DND-41 (cell line): ENCODE results near the gene WASL.

Experiments
- ATAC-seq: fragments of 200-7000 bp; cut with Tn5 transposase; 3 replicates; pipeline ENCODE4 v1.9.1; 2021; ENCODE audit warnings: low read depth; ENCODE audit not compliant: insufficient read depth
- DNase-seq: peaks from one replicate; pipeline ENCODE4 v3.0.0-alpha.2; 2020
- H2AFZ ChIP-seq: 2 replicates; pipeline ENCODE4 v1.6.0; 2012; ENCODE audit warnings: low read depth, low read length
- H3K27ac ChIP-seq: 2 replicates; pipeline ENCODE4 v1.5.1; 2012; ENCODE audit warnings: low read length, inconsistent platforms
- H3K27me3 ChIP-seq: fragments of 200-600 bp; sonication (generic); 2 replicates; pipeline ENCODE4 v1.6.0; 2012; ENCODE audit warnings: low read length, mild to moderate bottlenecking, inconsistent platforms; ENCODE audit not compliant: insufficient read depth, poor library complexity
- H3K36me3 ChIP-seq: 2 replicates; pipeline ENCODE4 v1.5.1; 2012; ENCODE audit warnings: low read length, inconsistent platforms; ENCODE audit not compliant: insufficient read depth
- H3K4me1 ChIP-seq: 2 replicates; pipeline ENCODE4 v1.5.1; 2012; ENCODE audit warnings: mild to moderate bottlenecking, low read length; ENCODE audit not compliant: insufficient read depth
- H3K4me2 ChIP-seq: 2 replicates; pipeline ENCODE4 v1.6.0; 2012; ENCODE audit warnings: mild to moderate bottlenecking, moderate library complexity, low read length, inconsistent platforms; ENCODE audit not compliant: insufficient read depth
- H3K4me3 ChIP-seq, 2 experiments: fragments of 200-600 bp in 1 of 2; shearing (Covaris generic) in 1 of 2; 2 replicates each; pipeline ENCODE4 v1.5.1; 2012 to 2016; ENCODE audit warnings: inconsistent platforms in 2 of 2, low read length in 2 of 2, mild to moderate bottlenecking in 2 of 2, low read depth in 1 of 2, moderate library complexity in 1 of 2
- H3K79me2 ChIP-seq: 2 replicates; pipeline ENCODE4 v1.6.0; 2012; ENCODE audit warnings: low read length, inconsistent platforms; ENCODE audit not compliant: insufficient read depth
- H3K9ac ChIP-seq: 2 replicates; pipeline ENCODE4 v1.6.0; 2012; ENCODE audit warnings: low read depth, mild to moderate bottlenecking, inconsistent platforms, low read length, moderate library complexity
- H3K9me3 ChIP-seq: 2 replicates; pipeline ENCODE4 v1.5.1; 2012; ENCODE audit warnings: low read length, moderate library complexity, mild to moderate bottlenecking, inconsistent platforms; ENCODE audit not compliant: insufficient read depth, severe bottlenecking
- H4K20me1 ChIP-seq: 2 replicates; pipeline ENCODE4 v1.6.0; 2012; ENCODE audit warnings: low read length; ENCODE audit not compliant: insufficient read depth
- CTCF ChIP-seq: IDR thresholded peaks from 2 replicates; pipeline ENCODE4 v1.5.1; 2012; ENCODE audit warnings: borderline replicate concordance, low read length, moderate library complexity, mild to moderate bottlenecking; ENCODE audit not compliant: poor library complexity, severe bottlenecking; ENCODE audit errors: extremely low read depth
- EZH2 ChIP-seq: IDR thresholded peaks from 3 replicates; pipeline ENCODE4 v1.6.1; 2012; ENCODE audit warnings: borderline replicate concordance, low read depth, mild to moderate bottlenecking, moderate library complexity, low read length, inconsistent platforms; ENCODE audit not compliant: severe bottlenecking

WASL gene

DNA sequence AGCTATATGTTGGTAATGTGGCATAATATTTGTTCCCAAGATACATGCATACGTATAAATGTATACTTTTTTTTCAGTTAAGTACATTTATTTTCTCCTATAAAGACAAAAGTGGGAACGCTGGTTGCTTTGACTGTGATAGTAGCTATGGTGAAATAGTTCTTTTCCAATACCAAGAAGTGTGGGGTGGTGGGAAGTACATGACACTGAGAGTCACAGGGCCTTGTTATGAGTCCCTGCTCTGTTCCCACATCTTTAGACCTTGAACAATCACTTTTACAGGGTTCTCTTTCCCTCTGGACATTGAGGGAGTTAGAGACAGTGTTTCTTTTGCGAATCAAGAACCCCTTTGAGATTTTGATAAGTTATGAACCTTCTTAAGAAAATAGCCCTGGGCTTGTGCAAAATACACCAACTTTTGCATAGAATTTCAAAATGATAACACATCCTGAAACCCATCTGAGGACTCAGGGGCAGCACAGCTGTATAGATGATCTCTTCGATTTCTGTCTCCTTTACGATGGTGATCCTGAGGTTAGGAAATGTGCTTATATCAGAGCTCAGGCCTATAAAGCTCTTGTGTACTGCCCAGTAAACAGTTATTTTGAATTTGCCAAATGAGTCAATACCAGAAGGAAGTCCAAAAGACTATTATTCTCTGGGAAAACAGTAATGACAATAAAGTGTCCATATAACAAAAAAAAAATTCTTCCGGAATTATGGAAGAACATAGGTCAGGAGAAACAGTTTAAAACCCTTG lies 92.1 kb downstream of the WASL start:
- Histone ChIP-seq H3K9me3 (no peaks in the 10 kb centered on the region), H3K4me3 (no peak overlapping the region), H3K27me3 (peaks cover 3% of the 10 kb centered on the region), H4K20me1 (no peaks in the 10 kb centered on the region), H3K9ac (no peak overlapping the region), H2AFZ (no peak overlapping the region), H3K79me2 (no peaks in the 10 kb centered on the region), H3K4me1 (no peaks in the 10 kb centered on the region), H3K27ac (no peak overlapping the region), H3K36me3 (no peaks in the 10 kb centered on the region), H3K4me2 (no peak overlapping the region)
- DNase-seq: no peak
- TF ChIP-seq CTCF: no peak
- TF ChIP-seq EZH2: no peak
- ATAC-seq: no peak

- TF ChIP-seq CTCF (no peak), EZH2 (no peak)
- Histone ChIP-seq H3K9me3 (no peaks in the 10 kb centered on the region), H3K27ac (no peak within 1 kb of the TSS), H4K20me1 (no peaks in the 10 kb centered on the region), H3K79me2 (no peaks in the 10 kb centered on the region), H2AFZ (no peak within 1 kb of the TSS), H3K9ac (no peak within 1 kb of the TSS), H3K27me3 (peaks cover 3% of the 10 kb centered on the region), H3K4me3 (no peak within 1 kb of the TSS), H3K36me3 (no peaks in the 10 kb centered on the region), H3K4me2 (no peak within 1 kb of the TSS), H3K4me1 (no peaks in the 10 kb centered on the region)
- ATAC-seq (no peak), DNase-seq (no peak)
Measured at GRCh38 chr7:123655614-123656013, 93.2 kb downstream of the WASL start, which contains the start of gene LMOD2. Gene LMOD2, plus strand, starts transcription at chr7:123655866. Its CDS starts 98 bp downstream, at chr7:123655964.

- no peaks in the 10 kb centered on the region for H3K36me3 ChIP-seq
- no peaks in the 10 kb centered on the region for H4K20me1 ChIP-seq
- peaks cover 8% of the 10 kb centered on the region for H3K27me3 ChIP-seq
- no peaks in the 10 kb centered on the region for H3K4me1 ChIP-seq
- TF ChIP-seq CTCF: no peak
- TF ChIP-seq EZH2: no peak
- no peaks in the 10 kb centered on the region for H3K79me2 ChIP-seq
- no peak for DNase-seq
- H3K4me3 ChIP-seq: no peak overlapping the region
- no peak overlapping the region for H3K27ac ChIP-seq
- ATAC-seq: no peak
- H3K4me2 ChIP-seq: no peak overlapping the region
- no peaks in the 10 kb centered on the region for H3K9me3 ChIP-seq
- H2AFZ ChIP-seq: no peak overlapping the region
- H3K9ac ChIP-seq: no peak overlapping the region
Measured at GRCh38 chr7:123653162-123653561, 95.6 kb downstream of the WASL start.
